Fibroblast of the aortic adventitia (primary cell): Measurements from ENCODE around the gene CTNNA3. TPM values are rescaled to one million over a fixed set of nuclear protein-coding genes. Genes with fewer than 3 reads are reported as not detected.

Source experiments
- DNase-seq: peaks from one replicate; pipeline ENCODE4 v3.0.0-alpha.2; 2010; ENCODE audit warnings: low read depth
- H3K4me3 ChIP-seq: 2 replicates; pipeline ENCODE4 v1.5.1; 2011; ENCODE audit warnings: low read depth, mild to moderate bottlenecking, control low read depth, low read length, moderate library complexity
- total RNA-seq: library from RNA; depleted of rRNA; stranded (reverse); fragments of >200 nt; gene quantifications from 2 replicates; pipeline ENCODE4 v1.2.3, GENCODE V29; 2012; ENCODE audit warnings: low replicate concordance
- TF ChIP-seq, protein P1 (sequence below): IDR thresholded peaks from 2 replicates; pipeline ENCODE4 v1.5.1; 2011; ENCODE audit warnings: mild to moderate bottlenecking, low read length, control low read depth, inconsistent platforms; ENCODE audit not compliant: insufficient read depth

Gene CTNNA3
- total RNA-seq, 1 donor, result not detected

DNA sequence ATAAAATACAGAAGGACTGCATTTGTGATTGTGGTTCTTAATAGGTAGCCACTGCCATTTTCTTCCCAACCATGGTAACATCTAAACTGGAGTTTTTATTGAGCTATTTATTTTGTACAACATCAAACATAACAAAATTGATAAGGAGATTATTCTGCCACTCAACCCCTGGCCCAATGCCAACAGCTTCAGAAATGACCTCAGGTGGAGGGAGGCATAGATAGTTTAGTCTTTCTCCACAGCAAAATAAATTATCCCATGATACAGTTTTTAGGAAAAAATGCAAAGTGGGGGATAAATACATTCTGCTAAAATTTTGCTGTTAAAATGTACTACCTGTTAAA lies 712.5 kb downstream of the CTNNA3 start:
- H3K4me3 ChIP-seq, result no peak overlapping the region

DNA sequence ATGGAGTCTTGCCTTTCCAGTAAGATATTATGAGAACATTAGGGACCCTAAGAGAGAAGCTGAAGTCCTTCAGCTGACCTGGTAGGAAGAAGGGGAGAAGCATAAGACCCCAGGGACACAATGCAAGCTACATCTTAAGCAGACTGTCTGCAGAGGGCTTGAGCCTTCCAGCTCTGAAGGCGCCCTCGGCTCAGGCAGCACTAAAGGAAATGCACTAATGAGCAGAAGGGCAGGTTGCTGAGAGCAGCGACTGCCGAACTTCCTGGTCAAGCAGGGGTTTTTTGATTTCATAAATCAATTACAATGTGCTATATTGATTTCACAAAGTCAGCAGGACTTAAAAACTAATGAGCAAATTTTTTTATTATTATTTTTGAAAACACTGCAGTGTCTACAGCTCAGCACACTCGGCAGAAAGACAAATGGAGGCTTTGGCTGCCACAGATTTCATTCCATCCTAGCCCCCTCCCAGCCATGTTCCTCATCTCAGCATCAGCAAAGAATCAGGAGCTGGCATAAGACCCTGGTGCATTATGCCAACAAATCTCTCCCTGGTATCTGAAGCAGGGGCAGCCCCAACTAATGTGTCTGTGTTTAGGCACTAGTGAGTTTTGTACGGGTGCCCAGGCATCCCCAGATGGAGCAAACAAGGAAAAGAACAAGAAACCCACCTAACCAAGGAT lies 713.1 kb downstream of the CTNNA3 start:
- no peak overlapping the region for H3K4me3 ChIP-seq
- no peak for DNase-seq

More for the DNA sequence above, 712.5 kb downstream of the CTNNA3 start:
- DNase-seq, result no peak
- TF ChIP-seq, protein P1, sequence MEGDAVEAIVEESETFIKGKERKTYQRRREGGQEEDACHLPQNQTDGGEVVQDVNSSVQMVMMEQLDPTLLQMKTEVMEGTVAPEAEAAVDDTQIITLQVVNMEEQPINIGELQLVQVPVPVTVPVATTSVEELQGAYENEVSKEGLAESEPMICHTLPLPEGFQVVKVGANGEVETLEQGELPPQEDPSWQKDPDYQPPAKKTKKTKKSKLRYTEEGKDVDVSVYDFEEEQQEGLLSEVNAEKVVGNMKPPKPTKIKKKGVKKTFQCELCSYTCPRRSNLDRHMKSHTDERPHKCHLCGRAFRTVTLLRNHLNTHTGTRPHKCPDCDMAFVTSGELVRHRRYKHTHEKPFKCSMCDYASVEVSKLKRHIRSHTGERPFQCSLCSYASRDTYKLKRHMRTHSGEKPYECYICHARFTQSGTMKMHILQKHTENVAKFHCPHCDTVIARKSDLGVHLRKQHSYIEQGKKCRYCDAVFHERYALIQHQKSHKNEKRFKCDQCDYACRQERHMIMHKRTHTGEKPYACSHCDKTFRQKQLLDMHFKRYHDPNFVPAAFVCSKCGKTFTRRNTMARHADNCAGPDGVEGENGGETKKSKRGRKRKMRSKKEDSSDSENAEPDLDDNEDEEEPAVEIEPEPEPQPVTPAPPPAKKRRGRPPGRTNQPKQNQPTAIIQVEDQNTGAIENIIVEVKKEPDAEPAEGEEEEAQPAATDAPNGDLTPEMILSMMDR, result no peak

DNA sequence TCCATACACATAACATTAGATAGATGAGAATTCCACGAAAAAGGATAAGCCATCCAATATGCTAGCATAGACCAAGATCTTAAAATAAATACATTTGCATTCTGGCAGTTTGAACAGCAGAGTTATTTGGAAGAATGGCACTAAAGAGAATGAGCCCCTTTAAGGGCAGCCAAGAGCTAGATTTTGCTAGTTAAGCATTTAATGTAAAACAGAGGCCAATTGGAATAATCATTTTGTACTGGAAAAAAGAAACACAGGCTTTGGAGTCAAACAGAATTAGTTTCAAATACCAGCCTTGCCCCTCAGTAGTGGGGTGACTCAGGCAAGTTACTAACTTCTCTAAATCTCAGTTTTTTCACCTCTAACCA lies 714.0 kb downstream of the CTNNA3 start:
- no peak overlapping the region for H3K4me3 ChIP-seq
- no peak for DNase-seq
- TF ChIP-seq, protein P1, result no peak

More for the DNA sequence above, 713.1 kb downstream of the CTNNA3 start:
- TF ChIP-seq, protein P1, result no peak

DNA sequence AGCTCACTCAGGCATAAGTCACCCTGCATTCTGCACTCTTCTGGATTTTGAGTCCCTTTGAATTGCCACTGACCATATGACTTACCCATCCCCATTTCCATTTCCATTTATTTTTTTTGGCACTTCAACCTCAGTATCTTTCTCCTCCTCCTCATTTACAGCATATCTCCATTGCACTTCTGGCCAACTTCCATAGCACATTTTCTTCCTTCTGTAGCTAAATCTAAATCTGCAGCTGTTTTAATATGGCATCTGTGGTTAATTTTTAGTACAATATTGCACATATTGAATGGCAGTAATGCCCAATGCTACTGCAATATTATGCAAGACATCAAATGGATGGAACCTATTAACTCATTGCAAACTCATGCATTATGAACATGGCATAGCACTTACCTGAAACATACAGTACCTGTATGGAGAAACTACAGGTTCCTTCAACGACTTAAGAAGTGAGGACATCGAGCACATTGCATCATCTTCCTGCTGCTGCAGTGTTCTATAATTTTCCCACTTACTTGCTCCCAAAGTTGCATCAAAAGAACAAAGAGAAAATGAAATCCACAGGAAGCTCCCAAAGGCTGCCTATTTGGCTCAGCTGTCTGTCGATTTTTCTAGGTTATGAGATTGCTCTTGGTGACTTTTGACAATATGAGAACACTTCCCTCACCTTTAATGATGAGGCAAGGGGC lies 714.5 kb downstream of the CTNNA3 start:
- no peak for DNase-seq
- TF ChIP-seq, protein P1, result no peak
- H3K4me3 ChIP-seq, result no peak overlapping the region

DNA sequence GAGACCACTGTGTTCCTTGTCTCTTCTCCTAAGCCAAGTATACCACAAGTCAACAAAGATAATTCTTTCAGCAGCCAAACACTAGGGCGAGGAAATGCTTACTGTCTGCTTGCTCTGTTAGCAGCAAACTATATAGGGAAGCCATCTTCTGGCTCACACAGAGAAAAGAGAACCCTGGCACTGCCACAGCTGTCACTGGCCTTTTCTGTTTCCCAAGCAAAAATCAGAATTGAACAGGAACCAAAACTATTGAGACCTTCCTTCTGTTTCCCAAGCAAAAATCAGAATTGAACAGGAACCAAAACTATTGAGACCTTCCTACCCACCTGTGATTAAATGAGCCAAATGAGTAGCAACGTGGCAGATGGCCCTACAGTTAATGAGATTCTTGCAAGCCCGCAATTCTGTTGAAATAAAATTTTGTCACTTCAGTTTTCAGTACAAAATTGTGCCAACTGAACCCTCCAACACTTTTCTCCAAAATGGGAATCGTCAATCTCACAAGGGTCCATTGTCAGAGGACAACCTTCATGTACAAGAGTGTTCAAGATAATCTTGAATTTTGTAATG lies 715.7 kb downstream of the CTNNA3 start:
- TF ChIP-seq, protein P1, result no peak
- H3K4me3 ChIP-seq, result no peak overlapping the region
- no peak for DNase-seq

DNA sequence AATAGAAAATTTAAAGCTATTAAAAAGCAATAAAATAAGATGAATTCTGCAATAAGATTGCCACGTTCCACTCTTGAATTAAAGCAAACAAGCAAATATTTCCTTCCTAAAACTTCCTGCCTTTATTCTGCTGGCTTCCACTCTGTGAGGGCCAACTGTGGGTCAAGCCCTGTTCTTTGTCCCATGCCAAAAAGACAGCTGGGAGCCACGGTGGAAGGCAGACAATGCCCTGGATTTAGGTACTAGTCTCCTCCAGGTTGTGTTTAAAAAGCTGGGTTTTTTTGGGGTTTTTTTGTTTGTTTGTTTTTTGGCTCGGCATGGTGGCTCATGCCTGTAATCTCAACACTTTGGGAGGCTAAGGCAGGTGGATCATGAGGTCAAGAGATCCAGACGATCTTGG lies 731.0 kb downstream of the CTNNA3 start:
- no peak for DNase-seq
- no peak overlapping the region for H3K4me3 ChIP-seq
- TF ChIP-seq, protein P1, result no peak
